ENCODE data around the gene OPA3. TPM values are rescaled to one million over a fixed set of nuclear protein-coding genes. Genes with fewer than 3 reads are reported as not detected.

OPA3 gene
- total and polyA plus RNA-seq, 10 of the 15 experiments (the other 5 are each of a cell fraction or from before 2014, with no cell fraction given): 2.2 to 24.3 (median 13.3) TPM

DNA sequence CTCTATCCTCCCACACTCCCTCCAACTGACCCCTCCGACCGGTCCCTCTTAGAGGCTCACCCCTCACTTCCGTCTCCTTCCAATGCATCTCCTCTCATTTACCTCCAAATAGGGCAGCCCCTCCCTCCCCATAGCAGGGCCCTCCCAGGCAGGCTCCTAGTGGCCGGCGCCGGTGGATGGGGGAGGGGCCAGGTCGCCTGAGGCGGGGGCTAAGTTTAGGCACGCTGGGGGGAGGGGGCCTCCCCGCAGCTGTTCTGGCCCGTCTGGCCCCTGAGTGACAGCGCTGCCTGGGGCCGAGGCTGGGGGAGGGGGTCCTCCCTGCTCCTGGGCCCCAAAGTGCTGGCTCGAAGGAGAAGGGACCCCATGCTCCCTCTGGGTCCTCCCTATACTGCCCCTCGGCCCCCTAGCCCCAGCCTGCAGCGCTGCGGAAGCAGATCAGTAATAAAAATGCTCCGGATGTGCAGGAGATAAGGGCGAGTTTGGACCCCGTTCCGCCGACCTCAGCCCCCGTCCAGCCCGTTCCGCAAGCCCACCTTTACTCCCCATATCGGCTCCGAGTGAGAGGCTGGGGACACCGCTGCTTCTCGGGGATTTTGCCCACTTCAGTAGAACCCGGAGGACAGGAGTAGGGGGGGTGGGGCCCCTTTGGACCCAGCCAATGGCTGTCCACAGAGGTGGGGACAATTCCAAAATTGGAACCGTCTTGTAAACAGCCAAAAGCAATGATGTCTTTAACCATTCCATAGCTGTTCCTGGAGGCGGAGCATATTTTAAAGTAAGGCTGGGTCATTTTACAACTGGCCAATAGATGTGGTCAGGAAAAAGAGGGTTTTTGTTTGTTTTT lies 91.8 kb downstream of the OPA3 start (continued):
- TF ChIP-seq, protein P1, sequence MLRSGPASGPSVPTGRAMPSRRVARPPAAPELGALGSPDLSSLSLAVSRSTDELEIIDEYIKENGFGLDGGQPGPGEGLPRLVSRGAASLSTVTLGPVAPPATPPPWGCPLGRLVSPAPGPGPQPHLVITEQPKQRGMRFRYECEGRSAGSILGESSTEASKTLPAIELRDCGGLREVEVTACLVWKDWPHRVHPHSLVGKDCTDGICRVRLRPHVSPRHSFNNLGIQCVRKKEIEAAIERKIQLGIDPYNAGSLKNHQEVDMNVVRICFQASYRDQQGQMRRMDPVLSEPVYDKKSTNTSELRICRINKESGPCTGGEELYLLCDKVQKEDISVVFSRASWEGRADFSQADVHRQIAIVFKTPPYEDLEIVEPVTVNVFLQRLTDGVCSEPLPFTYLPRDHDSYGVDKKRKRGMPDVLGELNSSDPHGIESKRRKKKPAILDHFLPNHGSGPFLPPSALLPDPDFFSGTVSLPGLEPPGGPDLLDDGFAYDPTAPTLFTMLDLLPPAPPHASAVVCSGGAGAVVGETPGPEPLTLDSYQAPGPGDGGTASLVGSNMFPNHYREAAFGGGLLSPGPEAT (IDR thresholded peaks at IDR 0.05; ENCODE audit: low read depth): no peak
- peak; percentile 46; the same call in 1 of the 2 replicates for TF ChIP-seq DPF2 (IDR thresholded peaks at IDR 0.05)
- no peak; the same call in 1 of the 2 replicates for TF ChIP-seq GATAD2B (conservative IDR thresholded peaks at IDR 0.05; ENCODE audit: low read depth)
- TF ChIP-seq RAD51 (IDR thresholded peaks at IDR 0.05): no peak
- no peak for TF ChIP-seq POLR2AphosphoS2 (IDR thresholded peaks at IDR 0.05; ENCODE audit: low read depth, low read length)
- TF ChIP-seq, protein P2, sequence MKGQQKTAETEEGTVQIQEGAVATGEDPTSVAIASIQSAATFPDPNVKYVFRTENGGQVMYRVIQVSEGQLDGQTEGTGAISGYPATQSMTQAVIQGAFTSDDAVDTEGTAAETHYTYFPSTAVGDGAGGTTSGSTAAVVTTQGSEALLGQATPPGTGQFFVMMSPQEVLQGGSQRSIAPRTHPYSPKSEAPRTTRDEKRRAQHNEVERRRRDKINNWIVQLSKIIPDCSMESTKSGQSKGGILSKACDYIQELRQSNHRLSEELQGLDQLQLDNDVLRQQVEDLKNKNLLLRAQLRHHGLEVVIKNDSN (IDR thresholded peaks at IDR 0.05; ENCODE audit: borderline replicate concordance, extremely low read length, insufficient read depth, low read depth, low read length): no peak
- no peak for TF ChIP-seq EED (IDR thresholded peaks at IDR 0.05; ENCODE audit: low read depth)
- TF ChIP-seq, protein P3, sequence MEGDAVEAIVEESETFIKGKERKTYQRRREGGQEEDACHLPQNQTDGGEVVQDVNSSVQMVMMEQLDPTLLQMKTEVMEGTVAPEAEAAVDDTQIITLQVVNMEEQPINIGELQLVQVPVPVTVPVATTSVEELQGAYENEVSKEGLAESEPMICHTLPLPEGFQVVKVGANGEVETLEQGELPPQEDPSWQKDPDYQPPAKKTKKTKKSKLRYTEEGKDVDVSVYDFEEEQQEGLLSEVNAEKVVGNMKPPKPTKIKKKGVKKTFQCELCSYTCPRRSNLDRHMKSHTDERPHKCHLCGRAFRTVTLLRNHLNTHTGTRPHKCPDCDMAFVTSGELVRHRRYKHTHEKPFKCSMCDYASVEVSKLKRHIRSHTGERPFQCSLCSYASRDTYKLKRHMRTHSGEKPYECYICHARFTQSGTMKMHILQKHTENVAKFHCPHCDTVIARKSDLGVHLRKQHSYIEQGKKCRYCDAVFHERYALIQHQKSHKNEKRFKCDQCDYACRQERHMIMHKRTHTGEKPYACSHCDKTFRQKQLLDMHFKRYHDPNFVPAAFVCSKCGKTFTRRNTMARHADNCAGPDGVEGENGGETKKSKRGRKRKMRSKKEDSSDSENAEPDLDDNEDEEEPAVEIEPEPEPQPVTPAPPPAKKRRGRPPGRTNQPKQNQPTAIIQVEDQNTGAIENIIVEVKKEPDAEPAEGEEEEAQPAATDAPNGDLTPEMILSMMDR (IDR thresholded peaks at IDR 0.05 in 2 of 3, conservative IDR thresholded peaks at IDR 0.05 in 1 of 3; ENCODE audit: control insufficient read depth in 2 of 3, extremely low read depth in 1 of 3, insufficient read depth in 1 of 3, low read depth in 3 of 3, low read length in 3 of 3): 0 out of 6 replicates have a peak, but pooled peaks of 1 of the 3 experiments have one; percentile 1
- TF ChIP-seq BACH1 (IDR thresholded peaks at IDR 0.05; ENCODE audit: borderline replicate concordance): 0 out of 2 replicates have a peak, but pooled peaks have one; percentile 23
- TF ChIP-seq, protein P4, sequence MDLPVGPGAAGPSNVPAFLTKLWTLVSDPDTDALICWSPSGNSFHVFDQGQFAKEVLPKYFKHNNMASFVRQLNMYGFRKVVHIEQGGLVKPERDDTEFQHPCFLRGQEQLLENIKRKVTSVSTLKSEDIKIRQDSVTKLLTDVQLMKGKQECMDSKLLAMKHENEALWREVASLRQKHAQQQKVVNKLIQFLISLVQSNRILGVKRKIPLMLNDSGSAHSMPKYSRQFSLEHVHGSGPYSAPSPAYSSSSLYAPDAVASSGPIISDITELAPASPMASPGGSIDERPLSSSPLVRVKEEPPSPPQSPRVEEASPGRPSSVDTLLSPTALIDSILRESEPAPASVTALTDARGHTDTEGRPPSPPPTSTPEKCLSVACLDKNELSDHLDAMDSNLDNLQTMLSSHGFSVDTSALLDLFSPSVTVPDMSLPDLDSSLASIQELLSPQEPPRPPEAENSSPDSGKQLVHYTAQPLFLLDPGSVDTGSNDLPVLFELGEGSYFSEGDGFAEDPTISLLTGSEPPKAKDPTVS (IDR thresholded peaks at IDR 0.05; ENCODE audit: low read depth, low read length): no peak
- no peak for TF ChIP-seq PML (IDR thresholded peaks at IDR 0.05; ENCODE audit: low read length)
- peak; percentile 74 for TF ChIP-seq TCF12 (IDR thresholded peaks at IDR 0.05; ENCODE audit: low read depth, low read length)
- TF ChIP-seq, protein P5, sequence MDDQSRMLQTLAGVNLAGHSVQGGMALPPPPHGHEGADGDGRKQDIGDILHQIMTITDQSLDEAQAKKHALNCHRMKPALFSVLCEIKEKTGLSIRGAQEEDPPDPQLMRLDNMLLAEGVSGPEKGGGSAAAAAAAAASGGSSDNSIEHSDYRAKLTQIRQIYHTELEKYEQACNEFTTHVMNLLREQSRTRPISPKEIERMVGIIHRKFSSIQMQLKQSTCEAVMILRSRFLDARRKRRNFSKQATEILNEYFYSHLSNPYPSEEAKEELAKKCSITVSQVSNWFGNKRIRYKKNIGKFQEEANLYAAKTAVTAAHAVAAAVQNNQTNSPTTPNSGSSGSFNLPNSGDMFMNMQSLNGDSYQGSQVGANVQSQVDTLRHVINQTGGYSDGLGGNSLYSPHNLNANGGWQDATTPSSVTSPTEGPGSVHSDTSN (IDR thresholded peaks at IDR 0.05; ENCODE audit: insufficient replicate concordance, low read depth, low read length): peak; percentile 83
- no peak for TF ChIP-seq LARP7 (IDR thresholded peaks at IDR 0.05)
- TF ChIP-seq, protein P6, sequence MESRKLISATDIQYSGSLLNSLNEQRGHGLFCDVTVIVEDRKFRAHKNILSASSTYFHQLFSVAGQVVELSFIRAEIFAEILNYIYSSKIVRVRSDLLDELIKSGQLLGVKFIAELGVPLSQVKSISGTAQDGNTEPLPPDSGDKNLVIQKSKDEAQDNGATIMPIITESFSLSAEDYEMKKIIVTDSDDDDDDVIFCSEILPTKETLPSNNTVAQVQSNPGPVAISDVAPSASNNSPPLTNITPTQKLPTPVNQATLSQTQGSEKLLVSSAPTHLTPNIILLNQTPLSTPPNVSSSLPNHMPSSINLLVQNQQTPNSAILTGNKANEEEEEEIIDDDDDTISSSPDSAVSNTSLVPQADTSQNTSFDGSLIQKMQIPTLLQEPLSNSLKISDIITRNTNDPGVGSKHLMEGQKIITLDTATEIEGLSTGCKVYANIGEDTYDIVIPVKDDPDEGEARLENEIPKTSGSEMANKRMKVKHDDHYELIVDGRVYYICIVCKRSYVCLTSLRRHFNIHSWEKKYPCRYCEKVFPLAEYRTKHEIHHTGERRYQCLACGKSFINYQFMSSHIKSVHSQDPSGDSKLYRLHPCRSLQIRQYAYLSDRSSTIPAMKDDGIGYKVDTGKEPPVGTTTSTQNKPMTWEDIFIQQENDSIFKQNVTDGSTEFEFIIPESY (IDR thresholded peaks at IDR 0.05): no peak
- TF ChIP-seq SUPT20H (IDR thresholded peaks at IDR 0.05; ENCODE audit: borderline replicate concordance, control insufficient read depth, low read depth, low read length): no peak
- no peak for TF ChIP-seq ZNF217 (IDR thresholded peaks at IDR 0.05)
- no peak for TF ChIP-seq NBN (IDR thresholded peaks at IDR 0.05)

Measured in GM12878 (cell line).